GM12878 (cell line): ENCODE results near the gene ELF2. TPM values are rescaled to one million over a fixed set of nuclear protein-coding genes. Genes with fewer than 3 reads are reported as not detected.

Experiments
- ATAC-seq: fragments of 200-7000 bp; cut with Tn5 transposase; 3 replicates; pipeline ENCODE4 v1.9.1; 2020; ENCODE audit warnings: mild to moderate bottlenecking, moderate library complexity
- BruUV-seq: library from RNA; stranded (reverse); fragments of 400-500 nt; replicated peaks from 2 replicates; lab custom pipeline; 2021; lab: Mats Ljungman, UMichigan
- CTCF ChIA-PET: fragments of 300-600 bp; sonication (Branson Sonifier 250); formaldehyde crosslinking; extraction: SDS; loops from one replicate; lab custom pipeline; 2021; ENCODE audit warnings: inconsistent platforms; lab: Yijun Ruan, JAX
- POLR2A ChIA-PET: fragments of 350-600 bp; formaldehyde crosslinking; extraction: SDS; loops from one replicate; lab custom pipeline; 2021; ENCODE audit warnings: inconsistent platforms; lab: Charles Lee
- RAD21 ChIA-PET: fragments of 300-600 bp; sonication (Branson Sonifier 250); formaldehyde crosslinking; loops from one replicate; lab custom pipeline; 2023; ENCODE audit warnings: antibody characterized with exemption; ENCODE audit not compliant: unreplicated experiment; lab: Charles Lee
- SMC1A ChIA-PET: fragments of 300-600 bp; sonication (Branson Sonifier 250); formaldehyde crosslinking; loops from one replicate; lab custom pipeline; 2023; ENCODE audit not compliant: unreplicated experiment, uncharacterized antibody; lab: Charles Lee
- DNase-seq: peaks from one replicate; pipeline ENCODE4 v3.0.0-alpha.2; 2011; ENCODE audit warnings: low read depth, low spot score
- FAIRE-seq: peaks from 3 replicates; lab custom pipeline; 2011; peaks lifted over from hg19 to GRCh38; lab: Jason Lieb, UNC
- H2AFZ ChIP-seq: 2 replicates; pipeline ENCODE4 v1.6.0; 2011; ENCODE audit warnings: low read depth, low read length, control low read depth; ENCODE audit not compliant: control insufficient read depth
- H3K27ac ChIP-seq: 2 replicates; pipeline ENCODE4 v1.5.1; 2011; ENCODE audit warnings: control low read depth; ENCODE audit not compliant: control insufficient read depth, insufficient read depth
- H3K27me3 ChIP-seq, 2 experiments: replicated peaks in 1 of 2; 2 replicates each; pipeline versions ENCODE4 v1.6.0 to v1.6.1; 2011; ENCODE audit warnings: low read length in 1 of 2; ENCODE audit not compliant: control insufficient read depth in 2 of 2, insufficient read depth in 2 of 2
- H3K36me3 ChIP-seq, 2 experiments: 2 replicates each; pipeline ENCODE4 v1.5.1; 2011; ENCODE audit warnings: low read length in 1 of 2; ENCODE audit not compliant: control insufficient read depth in 2 of 2, insufficient read depth in 2 of 2
- H3K4me1 ChIP-seq: 2 replicates; pipeline ENCODE4 v1.6.1; 2011; ENCODE audit warnings: mild to moderate bottlenecking, low read length, moderate library complexity, mixed read lengths; ENCODE audit not compliant: control insufficient read depth, insufficient read depth
- H3K4me2 ChIP-seq: 2 replicates; pipeline ENCODE4 v1.6.0; 2011; ENCODE audit warnings: control low read depth; ENCODE audit not compliant: control insufficient read depth, insufficient read depth
- H3K4me3 ChIP-seq: fragments of 200-600 bp; sonication (generic); 2 replicates; pipeline ENCODE4 v1.5.1; 2016
- H3K79me2 ChIP-seq: 2 replicates; pipeline ENCODE4 v1.6.0; 2011; ENCODE audit warnings: low read length; ENCODE audit not compliant: control insufficient read depth, insufficient read depth
- H3K9ac ChIP-seq: 2 replicates; pipeline ENCODE4 v1.8.0; 2011; ENCODE audit warnings: low read length, control low read depth, mixed read lengths; ENCODE audit not compliant: control insufficient read depth, insufficient read depth
- H3K9me3 ChIP-seq: replicated peaks from 3 replicates; pipeline ENCODE4 v1.5.1; 2011; ENCODE audit warnings: mild to moderate bottlenecking, low read length; ENCODE audit not compliant: control insufficient read depth, insufficient read depth
- H4K20me1 ChIP-seq: 2 replicates; pipeline ENCODE4 v1.6.0; 2011; ENCODE audit not compliant: control insufficient read depth, insufficient read depth
- BMI1 ChIP-seq: fragments of 450-650 bp; IDR thresholded peaks from 2 replicates; pipeline ENCODE4 v1.6.1; 2016; ENCODE audit warnings: mild to moderate bottlenecking, moderate library complexity, borderline replicate concordance
- FOS ChIP-seq: IDR thresholded peaks from 3 replicates; pipeline ENCODE4 v1.6.1; 2011; ENCODE audit warnings: borderline replicate concordance; ENCODE audit not compliant: insufficient read length; ENCODE audit errors: extremely low read depth
- KAT2A ChIP-seq: conservative IDR thresholded peaks from 2 replicates; pipeline ENCODE4 v1.6.1; 2011; ENCODE audit warnings: low read depth, low read length; ENCODE audit not compliant: control insufficient read depth
- NFXL1 ChIP-seq: fragments of 450-650 bp; IDR thresholded peaks from 2 replicates; pipeline ENCODE4 v1.6.1; 2017; ENCODE audit warnings: antibody characterized with exemption, mild to moderate bottlenecking, borderline replicate concordance
- SMAD1 ChIP-seq: fragments of 450-650 bp; IDR thresholded peaks from 2 replicates; pipeline ENCODE4 v1.6.1; 2018; ENCODE audit warnings: mild to moderate bottlenecking, low read depth; ENCODE audit not compliant: partially characterized antibody
- SREBF2 ChIP-seq: IDR thresholded peaks from 2 replicates; pipeline ENCODE4 v1.6.1; 2012; ENCODE audit warnings: mild to moderate bottlenecking, low read length
- STAT1 ChIP-seq: fragments of 450-650 bp; conservative IDR thresholded peaks from 2 replicates; pipeline ENCODE4 v1.6.1; 2014; ENCODE audit warnings: antibody characterized with exemption, mild to moderate bottlenecking
- SUPT20H ChIP-seq: IDR thresholded peaks from 2 replicates; pipeline ENCODE4 v1.6.1; 2011; ENCODE audit warnings: low read depth, mild to moderate bottlenecking, low read length, moderate library complexity, borderline replicate concordance; ENCODE audit not compliant: control insufficient read depth
- ZNF217 ChIP-seq: fragments of 450-650 bp; IDR thresholded peaks from 2 replicates; pipeline ENCODE4 v1.6.1; 2017; ENCODE audit warnings: antibody characterized with exemption, mild to moderate bottlenecking
- WGBS: methylation state at CpG from one replicate; pipeline ENCODE4 v1.1.6; 2016; ENCODE audit warnings: low lambda C conversion rate; ENCODE audit not compliant: insufficient replicate concordance, insufficient coverage; ENCODE audit errors: missing lambda C conversion rate; 5-methylcytosine and 5-hydroxymethylcytosine counted together
- in situ Hi-C: fragments of 300-500 bp; cut with MboI; formaldehyde crosslinking; loops from 9 replicates; pipeline ENCODE4 v1.14.3; 2018; ENCODE audit warnings: mixed read lengths
- intact Hi-C: fragments of 100-400 bp; cut with micrococcal nuclease; formaldehyde crosslinking; loops from one replicate; pipeline ENCODE4 v1.14.2; 2022; ENCODE audit not compliant: unreplicated experiment
- polyA plus RNA-seq, 11 experiments: library from polyadenylated mRNA; depleted of rRNA in 4 of 11; unstranded in 6 of 11; stranded (reverse) in 5 of 11; fragments of >200 nt; fragmentation: Nextera tagmentation in 4 of 11; fragmentation: Illumina TruSeq in 1 of 11; extraction: Ambion mirVana in 4 of 11; extraction: Trizol in 1 of 11; gene quantifications; 1 replicate in 1 of 11; 2 replicates in 10 of 11; pipeline versions ENCODE4 v1.2.1 to v1.2.3, GENCODE V29; 2011 to 2016; ENCODE audit warnings: inconsistent platforms in 2 of 11, missing spikeins in 2 of 11, low read depth in 1 of 11
- total RNA-seq, 4 experiments: library from RNA; depleted of rRNA in 3 of 4; stranded (reverse); fragments of >200 nt in 3 of 4; fragmentation: Illumina TruSeq in 1 of 4; extraction: Trizol in 1 of 4; gene quantifications; 2 replicates each; pipeline versions ENCODE4 v1.2.1 to v1.2.3, GENCODE V29; 2013 to 2021
- TF ChIP-seq, protein P1 (sequence below): IDR thresholded peaks from 2 replicates; pipeline ENCODE4 v1.6.1; 2012; ENCODE audit warnings: low read length, inconsistent platforms
- TF ChIP-seq, protein P2 (sequence below): IDR thresholded peaks from 2 replicates; pipeline ENCODE4 v1.6.1; 2011; ENCODE audit warnings: borderline replicate concordance, low read depth, mild to moderate bottlenecking, moderate library complexity, low read length; ENCODE audit not compliant: insufficient read depth, poor library complexity, severe bottlenecking

ELF2 gene
- total and polyA plus RNA-seq, 10 of the 15 experiments (the other 5 are each of a cell fraction or from before 2014, with no cell fraction given), result 10.5 to 30.1 (median 20.5) TPM

DNA sequence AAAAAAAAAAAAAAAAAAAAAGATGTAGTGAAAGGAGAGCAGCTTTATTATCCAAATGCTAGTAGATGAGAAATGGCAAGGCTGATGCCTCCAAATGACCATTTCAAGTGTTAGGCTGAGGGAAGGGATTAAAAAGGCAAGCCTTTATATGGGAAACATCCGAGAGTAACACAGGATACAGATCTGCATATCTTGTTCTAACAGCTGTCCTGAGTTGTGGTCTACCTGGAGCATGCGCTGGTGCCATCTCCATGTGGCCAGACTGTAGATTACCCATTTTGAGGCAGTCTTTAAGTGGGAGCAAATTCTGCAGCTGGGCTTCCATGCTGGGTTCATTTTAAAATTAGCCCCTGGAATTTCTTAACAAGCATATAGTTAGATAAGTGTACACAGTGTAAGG, 26.0 kb upstream of the ELF2 start:
- no peaks in the 10 kb centered on the region for H3K9me3 ChIP-seq
- H3K9ac ChIP-seq, result no peak overlapping the region
- H3K4me3 ChIP-seq, result no peak overlapping the region
- H4K20me1 ChIP-seq, result no peaks in the 10 kb centered on the region
- no peaks in the 10 kb centered on the region for H3K79me2 ChIP-seq
- SMC1A ChIA-PET, result no interaction called here
- peaks cover 0 to 2% of the 10 kb centered on the region in 2 experiments; a peak in 1 of 4 replicates for H3K27me3 ChIP-seq
- CTCF ChIA-PET, result no interaction called here
- WGBS, result 77% methylated on average over 2 of the region's 2 CpGs
- FAIRE-seq, result no peak
- no peaks in the 10 kb centered on the region for H3K4me1 ChIP-seq
- intact Hi-C loops (no loop called here), in situ Hi-C loops (no loop called here)
- TF ChIP-seq, protein P1, sequence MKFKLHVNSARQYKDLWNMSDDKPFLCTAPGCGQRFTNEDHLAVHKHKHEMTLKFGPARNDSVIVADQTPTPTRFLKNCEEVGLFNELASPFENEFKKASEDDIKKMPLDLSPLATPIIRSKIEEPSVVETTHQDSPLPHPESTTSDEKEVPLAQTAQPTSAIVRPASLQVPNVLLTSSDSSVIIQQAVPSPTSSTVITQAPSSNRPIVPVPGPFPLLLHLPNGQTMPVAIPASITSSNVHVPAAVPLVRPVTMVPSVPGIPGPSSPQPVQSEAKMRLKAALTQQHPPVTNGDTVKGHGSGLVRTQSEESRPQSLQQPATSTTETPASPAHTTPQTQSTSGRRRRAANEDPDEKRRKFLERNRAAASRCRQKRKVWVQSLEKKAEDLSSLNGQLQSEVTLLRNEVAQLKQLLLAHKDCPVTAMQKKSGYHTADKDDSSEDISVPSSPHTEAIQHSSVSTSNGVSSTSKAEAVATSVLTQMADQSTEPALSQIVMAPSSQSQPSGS, result no peak
- TF ChIP-seq, protein P2, sequence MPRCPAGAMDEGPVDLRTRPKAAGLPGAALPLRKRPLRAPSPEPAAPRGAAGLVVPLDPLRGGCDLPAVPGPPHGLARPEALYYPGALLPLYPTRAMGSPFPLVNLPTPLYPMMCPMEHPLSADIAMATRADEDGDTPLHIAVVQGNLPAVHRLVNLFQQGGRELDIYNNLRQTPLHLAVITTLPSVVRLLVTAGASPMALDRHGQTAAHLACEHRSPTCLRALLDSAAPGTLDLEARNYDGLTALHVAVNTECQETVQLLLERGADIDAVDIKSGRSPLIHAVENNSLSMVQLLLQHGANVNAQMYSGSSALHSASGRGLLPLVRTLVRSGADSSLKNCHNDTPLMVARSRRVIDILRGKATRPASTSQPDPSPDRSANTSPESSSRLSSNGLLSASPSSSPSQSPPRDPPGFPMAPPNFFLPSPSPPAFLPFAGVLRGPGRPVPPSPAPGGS, result no peak
- TF ChIP-seq SUPT20H (no peak), BMI1 (no peak), KAT2A (no peak), NFXL1 (no peak), ZNF217 (no peak), SREBF2 (no peak), FOS (no peak), SMAD1 (no peak), STAT1 (no peak)
- H2AFZ ChIP-seq, result no peak overlapping the region
- H3K27ac ChIP-seq, result no peak overlapping the region
- ATAC-seq, result no peak
- no peaks in the 10 kb centered on the region for H3K36me3 ChIP-seq
- no peak overlapping the region for H3K4me2 ChIP-seq
- POLR2A ChIA-PET, result interaction anchor here (0.6 kb wide), 1 partner anchor 19 kb away, joined by 6 read pairs; no protein-coding TSS in a partner anchor
- RAD21 ChIA-PET, result no interaction called here
- DNase-seq, result no peak
- no TSS peak for BruUV-seq
